GM21423 (cell line): Measurements from ENCODE around the gene TMEM176A.

Source experiments
- ATAC-seq: cut with Tn5 transposase; IDR thresholded peaks from one replicate; pipeline ENCODE4 v1.9.1; 2021; ENCODE audit warnings: mild to moderate bottlenecking, moderate library complexity; ENCODE audit not compliant: unreplicated experiment

TMEM176A gene

DNA sequence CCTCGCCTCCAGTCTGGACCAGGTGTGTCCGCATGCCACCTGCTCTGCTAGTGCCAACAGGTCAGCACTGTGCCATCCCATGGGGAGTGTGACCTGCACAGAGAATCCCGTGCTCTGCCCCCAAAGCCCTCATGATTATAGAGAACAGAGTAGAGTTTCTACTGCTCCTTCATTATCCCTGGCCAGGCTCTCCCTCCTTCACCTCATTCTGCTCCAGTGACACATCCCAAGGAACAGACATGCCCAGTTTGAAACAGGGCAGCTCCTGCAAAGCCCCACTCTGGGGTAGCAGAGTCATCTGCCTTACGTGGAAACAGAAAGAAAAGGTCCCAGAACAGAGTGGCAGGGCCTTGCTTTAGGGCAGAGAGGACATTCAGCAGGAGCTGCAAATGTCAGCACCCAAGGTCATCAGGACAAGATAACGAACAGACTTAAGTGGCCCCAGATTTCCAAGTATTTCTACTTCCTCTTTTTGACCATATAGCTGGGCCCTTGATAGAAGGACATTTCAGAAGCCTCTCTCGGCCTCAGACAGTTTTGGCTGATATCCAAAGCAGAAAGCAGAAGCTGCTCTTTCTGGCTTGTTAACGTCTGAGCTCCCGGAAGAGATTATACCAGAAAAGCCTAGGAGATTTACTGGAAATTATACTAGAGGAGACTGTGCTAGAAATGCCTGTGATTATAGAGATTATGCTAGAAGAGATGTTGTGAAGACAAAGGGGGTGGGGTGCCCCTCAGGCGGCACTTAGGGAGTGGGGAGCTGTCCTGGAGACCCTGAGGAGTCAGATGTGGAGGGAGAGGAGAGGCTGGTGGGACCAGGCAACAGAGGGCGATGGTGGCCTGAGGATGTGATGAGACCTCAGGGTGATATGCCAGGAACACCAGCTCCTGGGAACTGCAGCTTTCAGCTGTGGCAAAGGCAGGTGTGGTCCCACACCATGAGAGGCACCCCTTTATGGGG lies 13.0 kb upstream of the TMEM176A start:
- no peak for ATAC-seq

DNA sequence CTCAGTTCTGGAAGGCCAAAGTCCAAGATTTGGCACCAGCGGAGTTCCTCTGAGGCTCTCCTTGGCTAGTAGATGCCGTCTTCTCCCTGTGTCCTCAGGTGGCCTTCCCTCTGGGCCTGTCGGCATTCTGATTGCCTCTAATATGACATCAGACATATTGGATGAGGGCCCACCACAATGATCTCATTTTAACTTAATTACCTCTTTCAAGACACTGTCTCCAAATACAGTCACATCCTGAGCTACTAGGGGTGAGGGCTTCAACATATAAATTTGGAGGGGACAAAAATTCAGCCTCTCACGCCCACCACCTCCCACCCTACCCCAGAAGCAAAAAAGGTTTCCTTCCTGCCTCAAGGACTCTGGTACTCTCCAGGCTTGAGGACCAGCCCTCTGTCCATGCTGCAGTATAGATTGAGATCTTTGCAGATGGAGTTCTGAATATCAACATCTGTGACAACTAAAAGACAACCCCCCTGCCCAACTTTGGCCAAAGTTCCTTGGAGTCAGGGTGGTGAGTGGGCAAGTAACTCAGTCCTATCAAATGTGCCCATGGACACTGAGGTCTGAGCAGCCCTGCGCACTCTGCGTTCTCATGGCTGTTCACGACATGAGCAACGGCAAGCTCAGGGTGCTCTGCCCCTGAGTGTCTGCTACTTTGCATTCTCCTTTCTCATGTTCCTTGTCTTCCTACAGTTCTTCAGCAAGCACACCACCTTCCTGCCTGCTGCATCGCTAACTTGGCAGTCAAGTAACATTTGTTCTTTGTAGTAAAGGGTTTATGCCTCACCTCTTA lies 11.9 kb upstream of the TMEM176A start:
- no peak for ATAC-seq

DNA sequence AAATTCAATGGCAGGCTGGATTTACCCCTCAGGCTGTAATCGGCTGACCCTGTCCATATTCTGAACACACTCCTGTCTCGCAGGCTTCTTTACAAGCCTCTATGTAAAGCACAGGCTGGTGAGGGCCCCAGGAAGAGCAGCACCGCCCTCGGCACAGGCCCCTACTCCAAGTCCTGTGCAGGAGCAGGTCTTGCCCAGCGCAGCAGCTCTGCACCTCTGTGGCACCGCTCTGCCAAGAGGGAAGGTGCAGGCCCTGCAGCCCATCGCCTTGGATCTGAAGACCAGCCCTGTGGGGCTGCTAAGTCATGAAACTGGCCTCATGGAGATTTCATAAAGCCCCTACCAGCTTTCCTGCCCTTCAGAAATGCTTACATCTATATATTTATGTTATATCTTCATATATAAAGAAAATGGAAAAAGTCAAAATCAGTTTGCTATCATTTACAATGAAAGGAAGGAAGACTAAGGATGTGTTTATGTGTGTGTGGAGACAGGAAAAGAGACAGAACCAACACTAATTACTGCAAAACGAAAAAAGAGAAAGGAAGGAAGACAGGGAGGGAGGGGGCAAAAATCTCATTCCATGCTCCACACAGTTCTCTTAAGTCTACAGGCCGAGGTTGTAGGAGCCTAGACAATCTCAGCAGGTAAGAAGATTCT lies 10.0 kb upstream of the TMEM176A start:
- no peak for ATAC-seq

DNA sequence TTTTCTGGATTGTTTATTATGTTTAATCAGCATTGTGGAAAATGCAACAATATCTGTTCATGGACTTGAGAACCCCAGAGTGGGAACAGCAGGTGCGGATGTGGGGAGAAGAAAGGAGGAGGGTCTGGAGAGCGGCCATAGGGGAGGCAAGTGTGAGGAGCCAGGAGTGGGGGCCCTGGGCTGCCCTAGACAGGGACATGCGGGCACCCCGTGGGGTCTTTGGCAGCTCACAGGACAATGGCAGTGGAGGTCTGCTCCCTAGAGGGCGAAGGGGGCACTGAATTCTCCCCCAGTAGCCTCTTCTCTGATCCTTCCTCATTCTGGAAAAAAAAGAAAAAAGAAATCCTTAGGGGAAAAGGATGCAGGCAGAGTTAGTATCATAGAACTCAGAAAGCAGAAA lies 9.3 kb upstream of the TMEM176A start:
- ATAC-seq: no peak

DNA sequence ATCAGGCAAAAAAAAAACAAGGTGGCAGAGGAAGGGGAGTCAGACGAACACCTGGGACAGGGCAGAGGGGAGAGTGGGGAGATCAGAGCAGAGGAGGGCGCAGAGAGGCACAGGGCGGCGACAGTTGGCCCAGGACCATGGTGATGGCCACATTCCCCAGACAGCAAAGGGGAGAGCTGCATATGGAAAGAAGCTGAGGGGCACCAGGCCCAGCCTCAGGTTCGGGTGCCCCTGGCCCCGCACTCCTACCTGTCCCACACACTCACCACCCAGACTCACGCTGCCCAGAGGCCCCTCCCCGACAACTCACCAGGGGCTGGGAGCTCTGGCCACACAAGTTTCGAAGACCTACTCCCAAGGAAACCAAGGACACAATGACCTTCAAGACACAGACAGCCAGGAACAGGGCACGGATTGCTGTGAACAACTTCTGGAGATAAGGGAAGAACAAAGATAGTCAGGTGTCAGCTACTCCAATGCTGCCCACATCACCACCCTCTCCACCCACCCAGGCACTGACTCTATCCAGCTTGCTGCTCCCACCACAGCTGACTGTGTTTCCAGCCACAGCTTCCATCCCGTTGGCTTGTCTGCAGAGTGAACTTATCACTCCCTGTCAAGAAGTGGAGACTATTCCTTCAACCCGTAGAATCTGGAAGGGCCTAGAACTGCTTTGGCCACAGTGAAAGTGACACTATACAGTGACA lies 8.7 kb upstream of the TMEM176A start:
- no peak for ATAC-seq

DNA sequence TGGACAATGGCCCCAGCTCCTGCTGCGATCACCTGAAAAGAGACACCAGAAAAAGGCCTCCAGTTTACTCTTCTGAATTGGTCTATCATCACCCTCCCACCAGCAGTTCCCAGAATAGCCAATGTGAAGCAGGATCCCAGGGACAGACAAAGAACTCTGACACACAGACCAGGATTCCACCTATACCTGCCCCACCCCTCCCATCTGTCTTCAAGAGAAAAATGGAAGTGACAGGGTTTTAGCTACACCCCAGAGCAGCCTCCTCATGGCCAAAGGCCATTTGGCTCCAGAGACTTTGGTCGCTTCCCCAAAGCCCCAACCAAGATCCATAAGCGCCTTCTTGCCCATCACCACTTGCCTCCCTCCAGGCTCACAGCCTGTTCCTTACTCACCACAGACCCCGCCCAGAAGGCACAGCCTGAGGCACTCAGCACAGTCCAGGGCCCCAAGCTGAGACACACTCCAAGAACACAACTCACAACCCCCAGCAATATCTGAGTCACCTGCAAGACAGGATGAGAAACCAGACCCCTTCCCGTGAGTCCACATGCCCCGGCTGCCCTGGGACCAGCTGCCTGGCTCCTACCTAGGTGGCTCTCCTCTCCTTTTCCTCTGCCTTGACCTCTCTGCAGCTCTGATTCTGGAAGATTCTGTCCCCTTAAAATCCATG lies 6.9 kb upstream of the TMEM176A start:
- no peak for ATAC-seq

DNA sequence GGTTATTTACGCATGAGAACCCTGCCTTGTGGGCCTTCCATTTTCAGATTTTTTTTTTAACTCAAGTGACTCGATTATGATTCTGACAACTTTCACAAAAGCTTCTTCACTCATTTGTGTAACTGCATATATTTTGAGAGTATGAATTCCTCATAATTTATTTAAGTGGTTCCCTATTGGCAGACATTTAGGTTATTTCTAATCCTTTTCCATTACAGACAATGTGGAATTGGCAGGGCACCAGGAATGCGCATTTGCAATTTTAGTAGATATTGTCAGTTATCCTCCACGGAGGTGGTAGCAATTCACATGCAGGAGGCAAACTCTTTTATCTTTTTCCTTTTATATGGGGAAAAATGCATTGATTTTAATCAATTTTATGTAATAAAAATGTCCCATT lies 2.9 kb upstream of the TMEM176A start:
- ATAC-seq: no peak

DNA sequence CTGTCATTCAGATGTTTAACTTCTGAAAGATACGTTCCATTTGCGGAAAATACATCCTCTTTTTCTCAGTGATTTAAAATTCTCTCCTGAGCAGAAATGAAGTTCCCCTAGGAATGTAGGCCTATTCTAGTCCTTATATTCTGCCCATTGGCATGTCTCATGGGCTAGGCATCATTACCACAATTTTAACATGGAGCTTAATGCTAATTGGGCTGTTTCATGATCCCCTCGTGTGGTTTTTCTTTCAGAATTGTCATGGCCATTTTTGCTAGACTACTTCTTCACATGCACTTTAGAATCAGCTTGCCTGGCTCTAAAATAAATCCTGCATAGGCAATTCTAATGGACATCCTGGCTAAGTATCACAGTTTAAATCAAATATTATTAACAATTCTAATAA lies 1.4 kb upstream of the TMEM176A start:
- ATAC-seq: no peak

DNA sequence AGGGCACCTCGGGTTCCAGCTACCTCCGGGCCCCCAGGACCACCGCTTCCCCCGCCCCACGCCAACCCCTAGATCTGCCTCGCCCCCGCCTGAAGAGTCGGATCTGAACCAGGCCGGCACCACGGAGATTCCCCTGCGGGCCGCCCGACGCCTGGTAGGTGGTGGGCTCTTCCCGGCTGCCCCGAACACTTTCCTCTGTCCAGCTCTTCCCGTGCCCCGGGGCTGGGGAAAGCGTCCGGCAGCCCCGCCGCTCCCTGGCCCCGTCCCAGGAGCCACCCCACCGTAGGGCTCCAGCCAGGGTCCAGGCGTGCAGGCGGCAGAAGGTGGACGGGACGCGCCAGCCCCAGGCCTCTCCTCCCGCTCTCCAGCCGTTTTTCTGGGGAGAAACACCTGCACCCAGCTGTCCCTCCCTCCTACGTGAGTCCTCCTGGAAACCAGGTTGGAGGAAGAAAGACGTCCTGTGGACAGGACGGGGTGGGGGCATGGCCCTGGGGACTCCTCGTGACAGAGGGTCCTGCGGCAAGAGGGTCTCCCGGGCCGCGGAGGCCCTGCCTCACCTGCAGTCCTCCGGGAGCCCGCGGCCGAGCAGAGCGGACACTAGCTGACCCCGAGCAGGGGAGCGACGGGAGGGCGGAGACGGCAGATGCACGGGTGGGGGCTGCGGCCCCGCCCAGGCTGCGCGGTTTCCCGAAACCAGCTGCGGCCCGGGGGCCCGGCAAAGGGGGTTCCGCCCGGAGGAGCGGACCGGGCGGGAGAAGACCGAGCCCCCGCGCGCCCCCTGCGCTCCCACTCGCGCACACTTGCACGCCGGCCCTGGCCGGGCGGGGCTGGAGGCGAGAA lies 608 bp upstream of the TMEM176A start, which contains the start of gene TMEM176B:
TSS of gene TMEM176B (minus strand) at position 624 of the 840 bp plus-strand sequence. CDS start 3,795 bp downstream, outside the sequence.
- ATAC-seq: no peak

DNA sequence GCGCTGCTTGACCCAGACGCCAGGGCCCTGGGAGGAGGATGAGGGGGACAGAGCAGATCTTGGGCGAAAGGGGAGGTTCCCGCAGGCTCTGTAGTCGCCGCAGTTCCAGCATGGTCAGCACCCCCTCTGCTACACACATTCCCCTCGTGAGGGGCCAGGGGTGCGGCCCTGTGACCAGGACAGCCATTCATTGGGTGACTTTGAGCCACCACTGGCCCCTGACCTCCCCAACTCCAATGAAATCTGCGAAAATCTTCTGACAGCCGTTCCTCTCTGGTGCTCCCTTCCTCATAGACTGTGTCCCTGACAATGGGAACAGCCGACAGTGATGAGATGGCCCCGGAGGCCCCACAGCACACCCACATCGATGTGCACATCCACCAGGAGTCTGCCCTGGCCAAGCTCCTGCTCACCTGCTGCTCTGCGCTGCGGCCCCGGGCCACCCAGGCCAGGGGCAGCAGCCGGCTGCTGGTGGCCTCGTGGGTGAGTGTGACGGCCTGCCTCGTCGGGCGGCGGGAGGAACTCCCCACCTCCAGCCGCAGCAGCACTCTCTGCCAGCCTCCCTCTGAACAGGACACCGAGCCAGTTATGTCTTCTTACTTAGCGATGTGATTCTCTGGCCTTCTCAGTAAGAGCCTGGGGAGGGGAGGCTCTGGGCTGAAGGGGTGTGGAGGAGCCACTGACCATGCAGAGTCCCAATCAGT lies 825 bp downstream of the TMEM176A start:
- ATAC-seq: no peak

DNA sequence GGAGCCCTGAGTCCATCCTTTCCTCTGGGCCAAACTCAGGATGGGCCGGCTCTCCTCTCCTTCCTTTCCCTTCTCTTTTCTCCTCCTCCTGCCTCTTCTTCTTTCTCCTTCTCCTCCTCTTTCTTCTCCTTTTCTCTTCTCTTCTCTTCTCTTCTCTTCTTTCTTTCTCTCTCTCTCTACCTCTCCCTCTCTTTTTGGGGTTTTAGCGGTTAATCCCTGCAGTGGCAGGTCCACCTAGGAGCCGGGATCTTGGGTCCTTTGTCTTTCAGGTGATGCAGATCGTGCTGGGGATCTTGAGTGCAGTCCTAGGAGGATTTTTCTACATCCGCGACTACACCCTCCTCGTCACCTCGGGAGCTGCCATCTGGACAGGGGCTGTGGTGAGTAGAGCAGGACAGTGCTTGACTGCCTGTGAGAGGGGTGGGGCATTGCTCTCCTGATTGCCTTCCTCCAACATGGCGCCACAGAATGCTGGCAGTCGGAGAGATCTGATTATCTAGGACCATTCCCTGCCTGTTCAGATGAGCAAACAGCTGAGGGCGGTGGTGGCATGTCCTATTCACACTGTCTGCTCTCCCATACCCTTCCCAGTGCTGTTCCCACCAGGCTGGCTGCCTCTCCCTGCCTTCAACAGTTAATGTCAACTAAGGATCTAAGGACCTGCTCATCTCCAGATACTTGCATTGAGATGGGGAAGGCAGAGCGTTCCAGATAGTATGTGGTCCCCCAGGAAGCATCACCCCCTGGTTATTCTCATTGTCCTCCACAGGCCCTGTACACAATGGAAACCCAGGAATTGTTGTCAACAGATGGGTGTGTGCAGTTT lies 1.6 kb downstream of the TMEM176A start:
- no peak for ATAC-seq

DNA sequence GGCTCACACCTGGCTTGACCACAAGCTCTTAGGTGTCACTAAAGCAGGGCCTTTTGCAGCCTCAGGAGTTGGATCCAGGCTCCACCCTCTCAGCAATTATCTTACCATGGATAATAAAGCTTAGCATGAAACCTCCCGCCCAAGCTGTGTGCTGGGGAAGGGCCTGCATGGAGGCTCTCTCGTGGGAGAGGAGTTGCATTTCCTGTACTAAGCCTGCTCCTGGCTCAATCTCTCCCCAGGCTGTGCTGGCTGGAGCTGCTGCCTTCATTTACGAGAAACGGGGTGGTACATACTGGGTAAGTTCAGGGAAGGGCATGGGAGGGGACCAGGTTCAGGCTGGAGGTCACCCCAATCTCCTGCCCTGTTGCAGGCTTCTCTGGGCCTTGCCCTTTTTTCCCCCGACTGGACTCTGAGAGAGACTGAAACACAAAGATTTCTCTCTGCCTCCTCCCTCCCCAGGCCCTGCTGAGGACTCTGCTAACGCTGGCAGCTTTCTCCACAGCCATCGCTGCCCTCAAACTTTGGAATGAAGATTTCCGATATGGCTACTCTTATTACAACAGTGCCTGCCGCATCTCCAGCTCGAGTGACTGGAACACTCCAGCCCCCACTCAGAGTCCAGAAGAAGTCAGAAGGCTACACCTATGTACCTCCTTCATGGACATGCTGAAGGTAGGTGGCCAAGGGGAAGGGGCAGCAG lies 2.7 kb downstream of the TMEM176A start:
- ATAC-seq: no peak

DNA sequence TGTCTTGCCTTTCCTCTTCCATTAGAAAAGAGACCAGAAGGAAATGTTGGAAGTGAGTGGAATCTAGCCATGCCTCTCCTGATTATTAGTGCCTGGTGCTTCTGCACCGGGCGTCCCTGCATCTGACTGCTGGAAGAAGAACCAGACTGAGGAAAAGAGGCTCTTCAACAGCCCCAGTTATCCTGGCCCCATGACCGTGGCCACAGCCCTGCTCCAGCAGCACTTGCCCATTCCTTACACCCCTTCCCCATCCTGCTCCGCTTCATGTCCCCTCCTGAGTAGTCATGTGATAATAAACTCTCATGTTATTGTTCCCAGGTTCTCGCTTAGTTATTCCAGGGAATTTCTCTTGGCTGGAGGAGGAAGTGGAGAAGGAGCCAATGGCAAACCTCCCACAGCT lies 4.2 kb downstream of the TMEM176A start:
- ATAC-seq: no peak

DNA sequence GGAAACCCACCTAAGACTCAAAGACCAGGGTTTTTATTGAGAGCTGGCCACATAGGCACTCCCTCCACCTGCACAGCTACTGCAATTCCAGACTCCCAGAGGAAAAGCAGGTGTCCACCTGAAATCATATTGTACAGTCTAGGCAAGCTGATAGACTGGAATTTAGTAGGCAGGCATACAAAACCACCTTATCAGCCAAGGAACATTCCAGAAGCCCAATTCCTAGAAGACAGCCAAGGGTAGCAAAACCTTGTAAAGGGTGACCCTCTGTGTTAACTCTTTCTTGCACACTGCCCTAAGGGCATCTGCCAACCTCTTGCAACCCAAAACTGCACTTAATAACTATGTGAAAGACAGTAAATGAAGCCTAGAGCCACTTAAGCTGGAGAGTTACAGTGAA lies 5.3 kb downstream of the TMEM176A start:
- no peak for ATAC-seq

DNA sequence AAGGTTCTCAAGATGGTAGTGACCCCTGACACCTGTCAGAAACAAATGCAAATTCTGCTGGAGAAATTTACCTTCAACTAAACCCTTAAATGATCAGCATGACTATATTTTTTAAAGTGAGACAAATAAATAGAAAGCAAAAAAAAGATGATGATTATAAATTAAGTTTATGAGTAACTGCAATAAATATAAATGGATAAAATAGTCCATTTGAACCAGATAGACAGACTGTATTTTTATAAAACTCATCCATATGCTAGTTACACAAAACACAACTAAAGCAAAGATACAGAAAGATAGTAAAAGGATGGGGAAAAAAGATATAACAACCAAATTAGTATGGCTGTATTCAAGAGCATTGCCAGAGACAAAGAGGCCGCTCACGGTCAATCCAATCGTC lies 5.9 kb downstream of the TMEM176A start:
- no peak for ATAC-seq

DNA sequence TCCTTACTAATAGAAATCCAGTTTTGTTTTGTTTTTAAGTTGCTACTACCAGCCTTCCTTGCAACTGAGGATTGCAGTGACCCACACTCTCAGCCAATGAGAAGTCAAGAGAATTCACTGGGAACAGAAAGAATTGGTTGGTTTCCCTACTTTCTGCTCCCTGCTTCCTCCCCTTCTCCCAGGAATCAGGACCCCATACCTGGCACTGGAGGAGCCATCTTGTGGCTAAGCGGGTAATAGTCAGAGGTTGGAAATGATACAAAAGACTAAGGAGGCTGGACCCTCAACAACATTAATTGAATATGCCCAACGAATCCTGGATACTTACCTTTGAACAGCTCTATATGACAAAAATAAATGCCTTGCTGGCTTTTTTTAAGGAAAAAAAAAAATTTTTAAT lies 6.3 kb downstream of the TMEM176A start:
- no peak for ATAC-seq
